Pulmonary artery endothelial cell (primary cell): ENCODE data around the gene YTHDF1. TPM values are rescaled to one million over a fixed set of nuclear protein-coding genes. Genes with fewer than 3 reads are reported as not detected.

Source experiments
- DNase-seq: peaks from one replicate; pipeline ENCODE4 v3.0.0-alpha.2; 2011; ENCODE audit warnings: low read depth, low spot score
- total RNA-seq: library from RNA; depleted of rRNA; stranded (reverse); fragments of >200 nt; gene quantifications from 2 replicates; pipeline ENCODE4 v1.2.3, GENCODE V29; 2014

Gene YTHDF1
- total RNA-seq, 1 donor from 2014 or later = 25.5 TPM

- no peak for DNase-seq
These were observed 33.1 kb upstream of the YTHDF1 start for GRCh38 chr20:63248835-63249591.

- DNase-seq = no peak
These were observed 31.8 kb upstream of the YTHDF1 start for GRCh38 chr20:63247671-63248228.

- no peak for DNase-seq
These were observed 30.8 kb upstream of the YTHDF1 start for GRCh38 chr20:63246490-63247288.

- no peak for DNase-seq
These were observed 28.5 kb upstream of the YTHDF1 start for GRCh38 chr20:63244468-63244867.

GRCh38 chr20:63243604-63244247 is 27.8 kb upstream of the YTHDF1 start:
- no peak for DNase-seq

GRCh38 chr20:63242736-63243135 is 26.8 kb upstream of the YTHDF1 start:
- DNase-seq = no peak

GRCh38 chr20:63241272-63241671 is 25.3 kb upstream of the YTHDF1 start:
- DNase-seq = no peak

- DNase-seq = no peak
These were observed 24.1 kb upstream of the YTHDF1 start for GRCh38 chr20:63240004-63240403.

- no peak for DNase-seq
These were observed 23.5 kb upstream of the YTHDF1 start for GRCh38 chr20:63239431-63239830.

- no peak for DNase-seq
These were observed 22.7 kb upstream of the YTHDF1 start for GRCh38 chr20:63238514-63239125.

GRCh38 chr20:63238031-63238430 is 22.1 kb upstream of the YTHDF1 start:
- no peak for DNase-seq

- no peak for DNase-seq
These were observed 20.3 kb upstream of the YTHDF1 start for GRCh38 chr20:63236116-63236837.

GRCh38 chr20:63235399-63235983 is 19.6 kb upstream of the YTHDF1 start, which contains the start of gene BIRC7:
Gene BIRC7, plus strand, starts transcription at chr20:63235905. Its CDS starts 192 bp downstream, at chr20:63236097.
- no peak for DNase-seq

GRCh38 chr20:63234693-63235398 is 18.9 kb upstream of the YTHDF1 start:
- no peak for DNase-seq

GRCh38 chr20:63233924-63234323 is 18.0 kb upstream of the YTHDF1 start:
- DNase-seq = no peak

GRCh38 chr20:63233061-63233344 is 17.1 kb upstream of the YTHDF1 start:
- no peak for DNase-seq

GRCh38 chr20:63232235-63233060 is 16.5 kb upstream of the YTHDF1 start:
- no peak for DNase-seq

GRCh38 chr20:63230800-63231268 is 14.9 kb upstream of the YTHDF1 start:
- DNase-seq = peak; percentile 8

- DNase-seq = no peak
These were observed 12.9 kb upstream of the YTHDF1 start for GRCh38 chr20:63228806-63229205.
